GM21367 (cell line): ENCODE results near the gene CLMN.
A peak's percentile ranks its signal among the peaks of the same experiment; 100 is the strongest.

Experiments used
- ATAC-seq: cut with Tn5 transposase; IDR thresholded peaks from one replicate; pipeline ENCODE4 v1.9.1; 2021; ENCODE audit not compliant: unreplicated experiment

Gene CLMN

DNA sequence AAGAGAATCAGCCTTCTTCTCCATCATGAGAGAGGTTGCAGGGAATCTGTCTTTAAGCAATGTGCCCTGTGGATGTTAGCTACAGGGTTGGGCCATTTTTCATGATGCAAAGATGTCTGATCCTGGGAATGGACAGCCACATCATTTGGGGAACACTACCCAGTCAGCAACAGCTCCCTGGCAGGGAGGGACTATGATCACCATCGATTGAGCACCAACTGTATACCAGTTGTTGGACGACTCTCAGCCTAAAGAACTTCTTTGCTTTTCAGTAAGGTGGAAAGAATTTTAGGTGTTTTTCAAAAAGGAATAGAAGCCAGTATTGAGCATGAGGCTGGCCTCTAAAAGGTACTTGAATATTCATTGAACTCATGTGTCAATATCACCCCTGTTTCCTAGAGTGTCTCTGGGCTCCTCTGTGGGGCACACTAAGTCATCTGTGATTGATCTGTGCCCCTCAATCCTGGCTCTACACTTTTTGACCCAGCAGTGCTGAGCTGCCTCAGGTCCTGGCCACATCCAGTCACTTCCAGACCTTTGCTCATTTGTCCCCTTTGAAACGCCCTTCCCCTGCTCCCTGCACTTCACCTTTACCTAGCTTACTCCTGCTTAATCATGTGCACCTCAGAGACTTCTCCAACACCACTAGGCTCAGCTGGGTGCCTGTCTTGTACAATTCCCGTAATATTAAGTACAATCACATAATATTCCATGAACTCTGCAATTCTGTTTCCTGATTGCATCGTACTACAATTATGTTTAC lies 2.2 kb upstream of the CLMN start:
- no peak for ATAC-seq

DNA sequence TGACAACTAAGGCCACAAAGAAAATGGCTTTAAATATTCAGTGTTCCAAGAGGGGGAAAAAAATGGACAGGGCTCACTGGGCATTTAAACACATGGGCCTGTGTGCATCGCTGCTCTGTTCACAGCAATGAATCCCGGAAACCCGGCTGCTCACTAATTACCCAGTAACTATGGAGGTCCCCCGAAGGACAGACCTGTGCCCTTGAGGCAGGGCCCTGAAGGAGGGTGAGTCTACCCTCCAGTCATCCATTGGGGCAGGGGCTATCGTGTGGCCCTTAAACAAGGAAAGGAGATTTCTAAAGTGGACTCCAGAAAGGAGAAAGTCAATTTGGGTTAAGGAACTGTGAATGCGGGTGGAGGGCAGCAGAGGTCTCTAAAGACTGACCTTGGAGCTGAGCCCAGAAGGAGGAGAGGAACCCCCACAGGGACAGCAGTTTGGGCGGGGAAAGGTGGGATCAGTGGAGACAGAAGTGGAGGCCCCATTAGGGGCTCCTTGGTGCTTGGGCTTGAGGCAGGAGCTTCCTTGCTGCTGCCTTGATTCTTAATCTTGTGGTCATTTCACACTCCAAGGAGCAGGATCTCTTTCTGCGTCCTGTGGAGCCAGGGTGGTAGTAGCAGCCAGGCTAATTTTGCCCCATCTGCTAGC lies 1.4 kb upstream of the CLMN start:
- ATAC-seq, result no peak

DNA sequence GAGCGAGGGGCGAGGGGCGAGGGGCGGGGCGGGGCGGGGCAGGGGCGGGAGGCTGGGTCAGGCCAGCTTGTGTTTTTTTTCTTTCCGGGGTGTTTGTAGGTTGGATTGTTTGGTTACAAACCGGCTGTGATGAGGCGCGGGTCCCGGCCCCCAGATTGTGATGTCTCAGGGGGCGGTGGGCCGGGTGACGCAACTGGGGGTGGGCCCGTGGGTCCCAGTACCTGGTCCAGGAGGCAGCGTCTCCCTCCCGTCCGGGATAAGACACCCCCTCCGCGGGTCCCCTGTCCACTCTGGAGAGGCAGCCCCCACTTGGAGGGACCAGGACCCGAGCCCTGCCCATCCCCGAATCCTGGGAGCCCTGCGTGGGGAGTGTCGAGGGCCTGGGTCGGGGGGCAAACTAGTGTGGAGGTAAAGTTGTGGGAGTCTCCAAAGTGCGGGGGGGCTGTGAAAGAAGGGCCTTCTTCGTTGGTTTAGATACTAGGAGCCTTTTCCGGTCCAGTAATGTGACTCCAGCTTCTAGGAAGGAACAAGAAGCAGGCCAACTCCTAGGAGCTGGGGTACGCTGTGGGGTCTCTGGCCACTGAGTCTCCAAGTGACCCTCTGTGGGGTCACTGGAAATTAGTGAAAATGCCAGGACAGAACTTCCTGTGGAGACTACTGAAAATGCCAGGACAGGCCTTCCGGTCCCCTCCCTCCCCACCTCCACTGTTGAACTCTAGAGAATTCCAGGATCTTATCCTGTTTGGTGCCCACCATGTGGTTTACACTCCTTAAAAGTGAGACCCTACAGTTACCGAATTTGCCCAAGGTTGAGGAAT lies 579 bp upstream of the CLMN start:
- ATAC-seq, result no peak

DNA sequence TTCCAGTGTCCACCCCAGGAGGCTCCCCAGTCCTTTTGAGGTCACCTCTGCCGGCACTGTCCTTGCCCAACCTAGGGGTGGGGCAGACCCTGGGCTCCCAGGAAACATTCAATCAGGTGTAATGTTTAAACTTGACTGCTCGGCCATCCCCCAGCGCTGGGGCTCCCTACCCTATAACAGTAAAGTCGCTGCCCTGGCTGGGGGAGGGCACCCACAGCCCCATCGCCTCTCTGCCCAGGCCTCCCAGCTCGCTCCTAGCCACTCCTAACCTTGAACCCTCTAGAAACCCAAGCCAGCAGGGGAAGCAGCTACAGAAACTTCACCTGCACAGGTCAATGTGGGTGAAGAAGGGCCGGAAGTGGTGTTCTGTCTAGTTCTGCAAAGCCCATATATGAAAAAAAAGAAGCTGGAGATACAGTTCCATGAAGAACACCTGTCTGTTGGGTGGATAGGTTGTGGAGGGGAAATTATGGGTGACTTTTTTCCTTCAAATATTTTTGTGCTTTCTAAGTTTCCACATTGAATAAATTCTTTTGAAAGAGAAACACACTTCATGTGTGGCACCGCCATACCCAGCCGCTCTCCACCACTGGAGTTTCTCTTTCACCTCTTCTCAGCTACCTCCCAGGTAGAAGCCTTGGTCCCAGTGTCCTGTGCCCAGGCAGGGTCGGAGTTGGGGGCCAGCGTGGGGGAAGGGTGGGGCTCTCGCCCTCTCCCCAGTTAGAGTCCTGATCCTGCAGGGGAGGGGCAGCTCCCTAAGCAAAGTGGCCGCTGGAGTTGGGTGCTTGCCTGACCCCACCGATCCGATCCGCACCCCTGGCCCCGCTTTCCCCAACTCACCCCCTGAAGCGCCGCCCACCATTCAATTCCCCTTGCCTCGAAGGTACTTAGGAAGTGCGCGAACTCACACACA lies 1.1 kb downstream of the CLMN start:
- no peak for ATAC-seq

- ATAC-seq, result no peak
Measured at GRCh38 chr14:95317817-95318343, 1.8 kb downstream of the CLMN start.

DNA sequence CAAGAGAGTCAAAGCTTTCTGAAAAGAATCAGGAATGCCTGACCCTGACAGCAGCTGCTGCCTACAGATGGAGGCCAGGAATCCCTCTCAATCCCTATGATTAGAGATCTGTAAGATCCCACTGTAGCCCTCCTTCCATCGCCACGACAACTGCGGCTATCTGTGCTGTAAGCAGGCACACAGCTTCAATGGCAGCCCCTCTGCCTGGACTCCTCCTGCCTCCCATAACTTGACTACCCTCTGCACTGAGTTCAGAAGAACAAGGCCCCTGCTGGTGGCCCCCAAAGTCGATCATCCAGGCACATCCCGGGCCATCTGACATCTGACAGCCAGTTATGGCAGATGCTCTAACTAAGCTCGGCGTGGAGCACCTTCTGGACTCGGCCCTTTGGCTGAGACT lies 2.9 kb downstream of the CLMN start:
- no peak for ATAC-seq

DNA sequence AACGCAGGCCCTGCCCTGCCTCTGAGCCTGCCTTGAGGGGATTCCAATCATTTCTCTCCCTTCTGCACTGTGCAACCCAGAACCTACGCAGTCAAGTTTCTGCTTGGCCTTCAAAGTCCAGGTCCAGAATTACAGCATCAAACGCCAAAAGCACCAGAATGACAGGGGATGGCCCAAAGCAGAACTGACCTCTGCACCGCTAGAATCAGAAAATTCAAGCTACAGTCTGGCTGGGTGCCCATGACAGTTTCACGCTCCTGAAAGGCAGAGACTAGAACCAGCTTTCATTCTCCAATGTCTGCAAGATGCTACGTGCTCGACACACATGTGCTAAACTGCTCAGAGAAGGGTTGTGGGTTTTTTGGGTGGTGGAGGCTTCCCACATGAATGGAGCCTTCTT lies 4.1 kb downstream of the CLMN start:
- ATAC-seq, result no peak

GRCh38 chr14:95315156-95315555 lies 4.6 kb downstream of the CLMN start:
- no peak for ATAC-seq

GRCh38 chr14:95314609-95315008 lies 5.1 kb downstream of the CLMN start:
- peak; percentile 73 for ATAC-seq

DNA sequence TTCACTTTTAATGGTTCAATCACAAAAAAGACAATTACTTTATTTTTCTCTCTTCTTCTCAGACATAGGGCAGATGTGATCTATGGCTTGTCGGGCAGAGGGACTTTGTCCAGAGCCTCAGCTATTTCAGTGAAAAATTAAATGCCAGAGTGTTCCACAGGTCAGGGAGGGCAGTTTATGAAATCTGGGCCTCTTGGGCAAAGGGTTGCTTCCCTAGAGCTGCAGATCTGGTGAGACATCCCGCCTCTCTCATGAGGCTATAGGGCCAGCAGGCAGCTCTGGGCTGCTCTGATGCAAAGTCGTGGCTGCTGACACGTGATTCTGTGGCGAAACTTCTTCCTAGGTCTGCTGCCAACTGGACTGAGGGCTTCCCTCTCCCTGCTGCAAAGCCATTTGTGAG lies 6.0 kb downstream of the CLMN start:
- no peak for ATAC-seq

- ATAC-seq, result no peak
Measured at GRCh38 chr14:95313190-95313589, 6.5 kb downstream of the CLMN start.

DNA sequence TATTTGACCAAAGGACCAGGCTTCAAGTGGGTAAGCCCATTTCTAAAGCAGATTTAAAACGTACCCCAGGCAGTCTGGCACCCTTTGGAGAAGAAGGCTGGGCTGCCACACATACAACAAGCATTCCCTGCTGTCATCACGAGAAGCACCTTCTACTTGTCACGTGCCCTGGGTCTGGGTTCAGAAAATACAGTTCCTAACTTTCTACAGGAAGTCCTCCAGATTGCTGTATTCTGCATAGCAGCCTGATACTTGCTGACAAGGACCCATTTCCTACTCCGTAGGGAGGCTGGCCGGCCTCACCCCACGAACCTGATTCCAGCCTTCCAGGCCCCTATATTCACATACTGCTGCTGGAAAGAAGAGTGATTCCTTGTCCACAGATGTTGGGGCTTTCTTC lies 7.4 kb downstream of the CLMN start:
- ATAC-seq, result no peak

- ATAC-seq, result no peak
Measured at GRCh38 chr14:95311752-95312151, 8.0 kb downstream of the CLMN start.

DNA sequence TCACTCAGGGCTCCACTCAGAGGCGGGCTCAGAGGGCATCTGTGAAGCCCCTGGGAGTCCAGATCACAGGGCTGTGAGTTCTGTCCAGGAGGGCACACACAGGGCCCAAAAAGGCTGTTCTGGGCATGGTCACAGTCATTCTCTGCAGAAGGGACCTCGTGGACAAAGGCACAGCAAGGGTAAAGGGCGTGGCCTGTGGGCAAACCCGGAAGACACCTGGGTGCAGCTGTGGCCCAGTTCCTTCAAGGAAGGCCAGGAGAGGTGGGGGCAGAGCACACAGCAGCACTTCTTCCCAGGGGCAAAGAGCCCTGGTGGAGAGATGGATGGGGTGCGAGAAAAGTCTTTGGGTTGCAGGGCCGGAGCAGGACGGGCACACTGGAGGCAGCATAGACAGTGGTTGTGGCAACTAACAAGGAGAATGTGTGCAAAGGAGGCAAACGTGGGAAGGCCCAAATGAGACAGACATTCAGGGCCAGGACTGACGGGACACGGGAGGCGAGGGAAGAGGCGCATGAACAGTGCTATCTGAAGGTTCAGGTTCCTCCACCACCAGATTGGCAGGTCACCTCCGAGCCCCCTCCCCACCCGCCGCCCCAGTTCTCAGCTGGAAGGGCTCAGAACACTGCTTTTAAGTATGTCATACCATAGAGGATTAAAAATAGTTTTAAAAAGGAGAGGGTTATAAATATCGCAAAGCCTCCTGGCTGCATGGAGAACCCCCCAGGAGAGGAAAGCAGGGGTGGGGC lies 8.9 kb downstream of the CLMN start:
- no peak for ATAC-seq

- ATAC-seq, result no peak
Measured at GRCh38 chr14:95309261-95310051, 10.3 kb downstream of the CLMN start.

GRCh38 chr14:95308073-95308472 lies 11.6 kb downstream of the CLMN start:
- no peak for ATAC-seq

DNA sequence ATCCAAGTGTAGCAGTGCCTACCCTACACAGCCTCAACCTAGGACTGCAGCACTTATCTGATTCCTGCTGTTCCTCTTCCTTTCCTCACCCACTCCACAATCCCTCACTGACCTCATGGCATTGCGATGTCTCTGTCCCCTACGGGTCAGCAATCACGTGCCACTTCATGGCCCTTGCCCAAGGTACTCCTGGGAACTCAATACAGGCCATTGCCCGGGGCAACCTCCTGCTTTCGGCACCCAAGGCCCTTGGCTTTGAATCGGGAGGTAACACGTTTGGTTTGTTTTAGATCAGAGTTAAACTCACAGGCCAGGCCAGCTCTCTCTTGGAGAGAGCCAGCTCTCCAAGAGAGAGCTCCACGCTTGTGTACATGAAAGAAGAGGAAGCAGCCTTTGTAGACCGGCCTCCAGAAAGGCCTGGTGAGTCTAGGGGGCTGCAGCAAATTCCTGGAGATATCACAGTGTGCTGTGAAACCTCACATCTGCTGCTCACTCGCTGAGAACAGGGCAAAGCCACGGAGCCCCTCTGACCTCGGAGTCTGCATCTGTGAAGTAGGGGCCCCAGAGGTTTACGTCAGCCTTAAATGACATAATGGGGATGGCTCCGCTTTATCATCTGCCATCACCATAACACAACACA lies 12.2 kb downstream of the CLMN start:
- no peak for ATAC-seq

DNA sequence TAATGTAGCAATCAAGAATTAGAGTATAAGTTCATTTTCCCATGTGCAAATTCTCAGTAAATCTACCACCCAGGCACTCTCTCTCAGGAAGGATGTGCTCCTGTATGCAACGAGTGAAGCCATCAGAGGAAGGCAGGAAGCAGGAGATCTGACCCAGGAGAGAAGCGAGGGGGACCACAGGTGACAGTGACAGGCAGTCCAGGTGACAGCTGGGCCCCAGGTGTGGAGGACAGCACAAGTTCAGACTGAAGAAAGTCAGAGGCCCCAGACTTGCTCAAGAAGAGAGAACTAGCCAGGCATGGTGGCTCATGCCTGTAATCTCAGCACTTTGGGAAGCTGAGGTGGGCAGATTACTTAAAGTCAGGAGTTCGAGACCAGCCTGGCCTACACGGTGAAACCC lies 13.8 kb downstream of the CLMN start:
- ATAC-seq, result no peak

- ATAC-seq, result no peak
Measured at GRCh38 chr14:95305145-95305544, 14.6 kb downstream of the CLMN start.
